ENCODE measurements around the gene C2CD5.

The C2CD5 gene

GRCh38 chr12:22529281-22530060 is 14.9 kb downstream of the C2CD5 start:
- DNase-seq (ENCODE audit: extremely low read depth, insufficient read length): no peak

GRCh38 chr12:22527999-22528398 is 16.3 kb downstream of the C2CD5 start:
- H3K4me3 ChIP-seq (replicated peaks; ENCODE audit: low read depth, low read length): no peak overlapping the region
- no peak for TF ChIP-seq CTCF (IDR thresholded peaks at IDR 0.05; ENCODE audit: insufficient read depth, low read length, poor library complexity, severe bottlenecking)
- H3K36me3 ChIP-seq (ENCODE audit: control insufficient read depth, insufficient read depth, low read length): peaks cover 4% of the 10 kb centered on the region
- H3K27me3 ChIP-seq (replicated peaks; ENCODE audit: control insufficient read depth, insufficient read depth, low read length): no peaks in the 10 kb centered on the region
- no peak for DNase-seq (ENCODE audit: extremely low read depth, insufficient read length)

More at GRCh38 chr12:22529281-22530060, 14.9 kb downstream of the C2CD5 start:
- no peaks in the 10 kb centered on the region for H3K27me3 ChIP-seq (replicated peaks; ENCODE audit: control insufficient read depth, insufficient read depth, low read length)
- H3K4me3 ChIP-seq (replicated peaks; ENCODE audit: low read depth, low read length): no peak overlapping the region
- TF ChIP-seq CTCF (IDR thresholded peaks at IDR 0.05; ENCODE audit: insufficient read depth, low read length, poor library complexity, severe bottlenecking): peak; percentile 43
- peaks cover 1% of the 10 kb centered on the region for H3K36me3 ChIP-seq (ENCODE audit: control insufficient read depth, insufficient read depth, low read length)

- no peak for TF ChIP-seq CTCF (IDR thresholded peaks at IDR 0.05; ENCODE audit: insufficient read depth, low read length, poor library complexity, severe bottlenecking)
- Histone ChIP-seq H3K4me3 (replicated peaks; ENCODE audit: low read depth, low read length) (no peak overlapping the region), H3K27me3 (replicated peaks; ENCODE audit: control insufficient read depth, insufficient read depth, low read length) (no peaks in the 10 kb centered on the region), H3K36me3 (ENCODE audit: control insufficient read depth, insufficient read depth, low read length) (peaks cover 2% of the 10 kb centered on the region)
- no peak for DNase-seq (ENCODE audit: extremely low read depth, insufficient read length)
Measured at GRCh38 chr12:22526836-22527235, 17.5 kb downstream of the C2CD5 start.

DNA sequence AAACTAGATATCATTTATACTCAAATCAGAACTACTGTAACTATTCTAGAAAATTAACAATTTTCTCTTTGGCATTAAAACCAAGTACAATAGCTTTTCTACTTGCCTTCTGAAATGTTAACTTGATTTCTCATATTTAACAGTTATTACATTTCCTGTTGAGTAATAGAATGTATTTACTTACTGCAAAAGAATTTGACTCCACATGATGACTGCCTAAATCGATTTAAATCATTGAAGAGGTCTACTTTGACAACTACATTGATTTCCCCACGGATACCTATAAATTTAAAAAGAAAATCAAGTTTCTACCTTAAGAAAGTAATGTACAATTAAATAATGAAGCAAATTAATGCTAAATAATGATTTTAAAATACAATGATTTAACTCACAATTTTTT is 18.9 kb downstream of the C2CD5 start:
- Histone ChIP-seq H3K36me3 (ENCODE audit: control insufficient read depth, insufficient read depth, low read length) (peaks cover 2% of the 10 kb centered on the region), H3K27me3 (replicated peaks; ENCODE audit: control insufficient read depth, insufficient read depth, low read length) (no peaks in the 10 kb centered on the region), H3K4me3 (replicated peaks; ENCODE audit: low read depth, low read length) (no peak overlapping the region)
- no peak for TF ChIP-seq CTCF (IDR thresholded peaks at IDR 0.05; ENCODE audit: insufficient read depth, low read length, poor library complexity, severe bottlenecking)
- DNase-seq (ENCODE audit: extremely low read depth, insufficient read length): no peak

DNA sequence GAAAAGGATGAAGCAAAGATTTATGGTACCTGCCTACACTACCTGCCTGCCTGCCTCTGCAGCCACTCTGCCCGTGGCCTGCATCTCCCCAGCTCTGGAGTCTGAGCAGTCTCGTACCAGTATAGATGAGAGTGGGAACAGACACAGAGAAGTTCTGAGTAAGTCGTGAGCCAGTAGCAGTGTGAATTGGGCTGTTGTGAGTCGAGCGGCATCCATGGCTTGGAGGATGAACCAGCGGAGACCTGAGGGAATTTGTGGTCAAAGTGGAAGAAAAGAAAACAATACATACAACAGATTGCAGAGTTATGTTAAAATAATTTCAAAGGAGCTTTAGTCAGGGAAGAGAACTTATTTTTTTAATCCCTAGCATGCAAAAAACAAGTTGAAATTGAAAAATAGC is 25.3 kb downstream of the C2CD5 start:
- Histone ChIP-seq H3K27me3 (replicated peaks; ENCODE audit: control insufficient read depth, insufficient read depth, low read length) (no peaks in the 10 kb centered on the region), H3K36me3 (ENCODE audit: control insufficient read depth, insufficient read depth, low read length) (peaks cover 6% of the 10 kb centered on the region), H3K4me3 (replicated peaks; ENCODE audit: low read depth, low read length) (no peak overlapping the region)
- TF ChIP-seq CTCF (IDR thresholded peaks at IDR 0.05; ENCODE audit: insufficient read depth, low read length, poor library complexity, severe bottlenecking): no peak
- no peak for DNase-seq (ENCODE audit: extremely low read depth, insufficient read length)
